Islet of Langerhans (tissue), 1 donor: Measurements from ENCODE around the gene SLC6A18.
"Not testable (repeated sequence)": the region's sequence is repeated elsewhere in the genome, so short reads cannot be mapped to it uniquely, and the experiment has no call there.

ENCODE experiments used
- FAIRE-seq: peaks from one replicate; lab custom pipeline; 2011; peaks lifted over from hg19 to GRCh38; lab: Jason Lieb, UNC

Gene SLC6A18

DNA sequence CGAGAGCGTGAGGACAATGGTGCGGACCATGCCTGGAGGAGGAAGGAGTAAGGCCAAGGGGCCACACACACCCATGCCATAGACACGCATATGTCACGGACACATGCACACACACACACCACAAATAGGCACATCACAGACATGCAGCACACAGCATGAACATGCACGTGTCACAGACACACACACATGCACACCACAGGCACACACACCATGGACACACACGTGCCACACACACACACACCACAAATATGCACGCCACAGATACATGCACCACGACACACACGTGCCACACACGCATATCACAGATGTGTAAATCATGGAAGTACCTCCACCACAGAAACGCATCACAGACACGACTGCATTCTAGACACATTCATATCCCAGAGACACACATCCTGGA is 53.0 kb downstream of the SLC6A18 start:
- FAIRE-seq: no peak

DNA sequence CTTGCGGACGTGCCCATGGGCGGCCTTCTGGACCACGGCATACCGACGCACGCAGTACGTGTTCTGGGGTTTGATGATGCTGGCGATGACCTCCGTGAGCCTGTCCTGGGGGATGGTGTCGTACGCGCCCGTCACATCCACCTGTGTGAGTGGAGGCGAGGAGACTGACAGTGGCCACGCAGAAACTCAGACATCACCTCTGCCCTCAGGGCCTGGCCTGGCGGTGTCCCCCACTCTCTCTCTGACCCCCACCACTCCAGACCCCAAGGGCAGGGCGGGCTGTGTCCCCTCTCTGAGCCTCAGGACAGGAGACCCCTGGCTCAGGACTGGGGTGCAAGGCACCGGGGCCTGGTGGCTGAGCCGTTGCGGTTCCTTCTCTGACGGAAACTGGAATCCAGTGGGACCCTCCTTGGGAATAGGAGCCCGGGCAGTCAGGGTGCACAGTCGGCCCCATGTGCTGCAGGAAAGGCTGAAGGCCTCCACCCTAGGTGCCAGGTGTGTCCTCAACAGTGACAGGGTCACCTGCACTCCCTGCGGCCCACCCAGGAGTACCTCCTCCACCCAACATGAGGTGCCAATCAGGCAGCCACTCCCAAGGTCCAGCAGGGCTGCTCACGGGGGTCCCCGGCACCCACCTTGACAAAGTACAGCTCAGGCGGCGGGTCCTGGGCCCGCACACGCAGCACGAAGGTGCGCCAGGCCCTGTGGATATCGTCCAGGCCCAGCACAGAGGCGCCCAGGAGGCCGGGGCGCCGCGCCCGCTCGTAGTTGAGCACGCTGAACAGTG is 53.7 kb downstream of the SLC6A18 start:
- no peak for FAIRE-seq

DNA sequence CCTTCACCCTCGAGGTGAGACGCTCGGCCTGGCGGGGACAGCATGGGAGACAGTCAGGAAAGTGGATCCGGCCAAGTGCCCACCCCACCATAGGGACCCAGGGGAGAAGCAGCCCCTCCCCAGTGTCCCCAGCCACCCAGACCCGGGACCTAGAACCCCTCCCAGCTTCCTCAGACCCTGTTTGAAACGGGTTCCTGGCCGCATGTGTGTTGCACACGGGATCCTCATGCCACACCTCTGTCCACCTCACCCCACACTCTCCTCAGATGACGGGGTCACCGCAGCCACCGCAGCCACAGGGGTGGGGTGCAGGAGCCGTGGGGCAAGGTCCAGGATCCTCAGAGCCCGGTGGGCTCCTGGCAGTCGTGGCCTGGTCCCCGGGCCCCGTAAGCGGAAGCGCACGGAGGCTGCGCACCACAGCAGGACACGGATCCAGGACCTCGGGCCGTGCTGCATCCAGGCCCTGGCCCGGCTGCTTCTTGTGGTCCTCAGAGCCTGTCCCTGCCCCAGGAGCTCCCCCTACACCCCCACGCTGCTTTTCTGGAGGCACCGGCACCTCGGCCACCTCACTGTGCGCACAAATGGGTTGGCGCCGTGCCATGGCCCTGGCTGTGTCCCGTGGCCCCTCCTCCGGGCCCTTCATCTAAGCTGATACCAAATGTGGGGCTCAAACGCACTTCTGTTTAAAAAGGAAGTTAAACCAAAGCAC is 54.4 kb downstream of the SLC6A18 start:
- no peak for FAIRE-seq

DNA sequence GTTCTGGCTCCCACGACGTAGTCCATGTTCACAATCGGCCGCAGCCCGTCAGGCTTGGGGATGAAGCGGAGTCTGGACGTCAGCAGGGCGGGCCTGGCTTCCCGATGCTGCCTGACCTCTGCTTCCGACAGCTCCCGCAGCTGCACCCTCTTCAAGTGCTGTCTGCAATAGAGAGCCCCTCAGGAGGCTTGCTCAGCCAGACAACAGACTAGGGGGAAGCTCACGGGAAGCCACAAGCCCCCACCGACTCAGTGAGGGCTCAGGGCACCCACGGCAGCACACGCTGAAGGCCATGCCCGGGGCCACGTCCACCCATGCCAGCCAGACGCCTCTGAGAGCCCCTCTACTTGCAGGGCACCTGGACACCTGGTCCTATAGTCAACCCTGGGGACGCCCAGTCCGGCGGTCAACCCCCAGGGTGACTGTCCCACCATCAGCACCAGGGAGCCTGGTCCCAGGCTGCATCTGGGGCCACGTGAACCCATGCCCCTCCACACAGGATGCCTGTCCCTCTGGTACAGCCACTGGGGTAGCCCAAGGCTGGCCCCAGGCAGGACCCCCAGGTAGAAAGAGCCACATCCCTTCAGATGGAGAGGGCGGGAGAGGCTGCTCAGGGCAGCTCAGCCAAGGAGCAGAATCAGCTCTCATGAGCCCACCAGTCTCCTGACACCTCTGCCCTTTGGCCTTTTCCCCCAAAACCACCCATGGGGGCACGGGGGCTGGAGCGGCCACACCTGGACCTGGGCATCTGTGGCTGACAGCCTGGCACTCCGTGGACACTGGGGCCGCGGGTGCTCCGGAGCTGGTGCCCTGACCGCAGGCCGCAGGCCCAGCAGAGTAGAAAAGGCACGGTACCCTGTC is 55.2 kb downstream of the SLC6A18 start:
- no peak for FAIRE-seq

DNA sequence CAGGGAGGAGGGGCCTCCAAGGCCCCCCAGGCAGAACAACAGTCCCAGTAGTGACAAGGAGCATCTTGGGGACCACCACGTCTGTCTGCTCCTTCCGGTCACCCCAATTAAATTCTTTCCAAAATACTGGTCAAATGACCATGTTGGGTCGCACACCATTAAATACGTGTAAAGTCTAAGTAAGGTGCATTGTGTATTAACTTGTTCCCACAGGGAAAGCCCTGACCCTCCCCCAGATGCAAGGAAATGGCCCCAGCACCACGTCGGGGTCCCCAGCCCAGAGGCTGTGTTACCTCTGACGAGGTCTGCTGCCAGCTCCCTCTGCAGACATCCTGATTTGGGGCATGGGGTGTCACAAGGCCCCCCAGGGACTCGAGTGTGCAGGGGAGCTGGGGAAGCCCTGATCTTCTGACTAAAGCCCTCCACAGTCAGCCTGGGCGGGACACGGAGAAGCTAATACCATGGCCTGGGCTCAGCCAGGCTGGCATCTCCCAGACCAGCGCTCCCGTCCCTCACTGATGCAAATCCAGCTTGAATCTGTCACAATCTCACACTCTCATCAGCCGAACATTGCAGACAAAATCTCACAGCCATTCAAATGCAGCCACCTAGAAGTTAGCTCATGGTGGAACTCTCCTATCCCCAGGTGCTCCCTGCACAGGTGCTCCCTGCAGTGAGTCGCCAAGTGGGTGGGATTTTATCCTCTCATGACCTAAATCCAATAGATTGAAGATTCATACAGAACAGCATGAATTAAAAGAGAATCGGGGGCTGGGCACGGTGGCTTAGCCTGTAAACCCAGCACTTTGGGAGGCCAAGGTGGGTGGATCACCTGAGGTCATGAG is 56.1 kb downstream of the SLC6A18 start:
- FAIRE-seq: no peak

DNA sequence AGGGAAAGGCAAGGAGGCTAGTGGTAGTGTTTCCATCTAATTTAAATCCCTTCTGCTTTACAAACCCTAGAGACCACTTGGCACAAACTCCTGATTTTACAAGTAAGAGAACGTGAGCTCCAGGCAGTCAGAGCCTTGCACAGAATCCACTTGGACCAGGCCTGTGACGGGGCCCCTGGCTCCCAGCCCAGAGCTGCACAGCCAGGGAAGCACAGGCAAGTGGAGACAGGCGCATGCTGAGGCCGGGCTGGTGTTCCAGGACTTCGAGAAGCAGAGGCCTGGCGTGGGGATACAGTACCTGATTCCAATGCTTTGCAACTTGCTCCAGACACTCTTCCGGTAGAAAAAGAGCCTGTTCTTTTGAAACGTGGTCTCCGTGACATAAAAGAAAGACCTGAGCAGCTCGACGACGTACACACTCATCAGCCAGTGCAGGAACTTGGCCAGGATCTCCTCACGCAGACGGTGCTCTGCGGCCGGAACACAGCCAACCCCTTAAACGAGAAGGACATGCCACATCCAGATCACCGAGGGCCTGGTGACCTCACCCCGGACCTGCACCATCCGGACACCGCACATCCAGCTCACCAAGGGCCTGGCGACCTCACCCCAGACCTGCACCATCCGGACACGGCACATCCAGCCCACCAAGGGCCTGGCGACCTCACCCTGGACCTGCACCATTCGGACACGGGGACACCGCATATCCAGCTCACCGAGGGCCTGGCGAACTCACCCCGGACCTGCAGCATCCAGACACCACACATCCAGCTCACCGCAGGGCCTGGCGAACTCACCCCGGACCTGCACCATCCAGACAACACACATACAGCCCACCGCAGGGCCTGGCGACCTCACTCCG is 57.2 kb downstream of the SLC6A18 start:
- no peak for FAIRE-seq

DNA sequence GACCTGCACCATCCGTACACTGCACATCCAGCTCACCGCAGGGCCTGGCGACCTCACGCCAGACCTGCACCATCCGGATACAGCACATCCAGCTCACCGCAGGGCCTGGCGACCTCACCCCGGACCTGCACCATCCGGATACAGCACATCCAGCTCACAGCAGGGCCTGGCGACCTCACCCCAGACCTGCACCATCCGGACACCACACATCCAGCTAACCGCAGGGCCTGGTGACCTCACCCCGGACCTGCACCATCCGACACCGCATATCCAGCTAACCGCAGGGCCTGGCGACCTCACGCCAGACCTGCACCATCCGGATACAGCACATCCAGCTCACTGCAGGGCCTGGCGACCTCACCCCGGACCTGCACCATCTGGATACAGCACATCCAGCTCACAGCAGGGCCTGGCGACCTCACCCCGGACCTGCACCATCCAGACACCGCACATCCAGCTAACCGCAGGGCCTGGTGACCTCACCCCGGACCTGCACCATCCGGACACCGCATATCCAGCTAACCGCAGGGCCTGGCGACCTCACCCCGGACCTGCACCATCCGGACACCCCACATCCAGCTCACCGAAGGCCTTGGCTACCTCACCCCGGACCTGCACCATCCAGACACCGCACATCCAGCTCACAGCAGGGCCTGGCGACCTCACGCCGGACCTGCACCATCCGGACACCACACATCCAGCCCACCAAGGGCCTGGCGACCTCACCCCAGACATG is 58.0 kb downstream of the SLC6A18 start:
- not testable (repeated sequence) for FAIRE-seq

DNA sequence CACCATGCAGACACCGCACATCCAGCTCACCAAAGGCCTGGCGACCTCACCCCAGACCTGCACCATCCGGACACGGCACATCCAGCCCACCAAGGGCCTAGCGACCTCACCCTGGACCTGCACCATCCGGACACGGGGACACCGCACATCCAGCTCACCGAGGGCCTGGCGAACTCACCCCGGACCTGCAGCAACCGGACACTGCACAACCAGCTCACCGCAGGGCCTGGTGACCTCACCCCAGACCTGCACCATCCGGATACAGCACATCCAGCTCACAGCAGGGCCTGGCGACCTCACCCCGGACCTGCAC is 58.5 kb downstream of the SLC6A18 start:
- FAIRE-seq: not testable (repeated sequence)

DNA sequence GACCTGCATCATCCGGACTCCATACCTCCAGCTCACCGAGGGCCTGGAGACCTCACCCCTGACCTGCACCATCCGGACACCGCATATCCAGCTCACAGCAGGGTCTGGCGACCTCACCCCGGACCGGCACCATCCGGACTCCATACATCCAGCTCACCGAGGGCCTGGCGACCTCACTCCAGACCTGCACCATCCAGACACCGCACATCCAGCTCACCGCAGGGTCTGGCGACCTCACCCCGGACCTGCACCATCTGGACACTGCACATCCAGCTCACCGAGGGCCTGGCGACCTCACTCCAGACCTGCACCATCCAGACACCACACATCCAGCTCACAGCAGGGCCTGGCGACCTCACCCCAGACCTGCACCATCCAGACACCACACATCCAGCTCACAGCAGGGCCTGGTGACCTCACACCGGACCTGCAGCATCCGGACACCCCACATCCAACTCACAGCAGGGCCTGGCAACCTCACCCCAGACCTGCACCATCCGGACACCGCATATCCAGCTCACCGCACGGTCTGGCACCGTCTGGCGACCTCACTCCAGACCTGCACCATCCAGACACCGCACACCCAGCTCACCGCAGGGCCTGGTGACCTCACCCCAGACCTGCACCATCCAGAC is 59.3 kb downstream of the SLC6A18 start:
- not testable (repeated sequence) for FAIRE-seq

DNA sequence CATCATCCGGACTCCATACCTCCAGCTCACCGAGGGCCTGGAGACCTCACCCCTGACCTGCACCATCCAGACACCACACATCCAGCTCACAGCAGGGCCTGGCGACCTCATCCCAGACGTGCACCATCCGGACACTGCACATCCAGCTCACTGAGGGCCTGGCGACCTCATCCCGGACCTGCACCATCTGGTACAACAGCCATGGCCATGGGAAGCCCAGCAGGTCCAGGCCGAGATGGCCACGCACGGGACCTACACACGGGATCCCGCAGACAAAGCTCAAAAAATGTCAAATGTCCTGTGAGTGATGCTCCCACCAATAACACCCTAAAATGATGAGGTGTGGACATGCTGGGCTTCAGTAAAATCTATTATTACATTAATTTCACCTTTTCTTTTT is 60.0 kb downstream of the SLC6A18 start:
- FAIRE-seq: no peak

DNA sequence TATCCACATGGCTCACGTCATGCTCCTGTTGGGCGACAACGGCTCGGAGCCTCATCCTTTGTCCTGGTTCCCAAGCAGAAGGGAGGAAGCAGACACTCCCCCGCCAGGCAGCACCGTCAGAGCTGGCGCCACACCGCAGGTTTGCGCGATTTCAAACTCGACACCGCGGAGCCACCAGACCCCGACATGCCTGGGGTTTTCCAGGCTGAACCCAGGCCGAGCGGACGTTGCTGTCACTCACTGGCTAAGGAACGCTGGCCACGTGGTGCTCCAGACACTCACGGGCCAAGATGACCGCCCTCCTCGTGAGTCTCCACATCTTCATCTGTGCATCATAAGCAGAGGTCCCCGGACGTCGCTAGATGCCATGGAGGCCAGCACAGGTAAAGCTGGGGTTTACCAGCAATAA is 60.7 kb downstream of the SLC6A18 start:
- no peak for FAIRE-seq

DNA sequence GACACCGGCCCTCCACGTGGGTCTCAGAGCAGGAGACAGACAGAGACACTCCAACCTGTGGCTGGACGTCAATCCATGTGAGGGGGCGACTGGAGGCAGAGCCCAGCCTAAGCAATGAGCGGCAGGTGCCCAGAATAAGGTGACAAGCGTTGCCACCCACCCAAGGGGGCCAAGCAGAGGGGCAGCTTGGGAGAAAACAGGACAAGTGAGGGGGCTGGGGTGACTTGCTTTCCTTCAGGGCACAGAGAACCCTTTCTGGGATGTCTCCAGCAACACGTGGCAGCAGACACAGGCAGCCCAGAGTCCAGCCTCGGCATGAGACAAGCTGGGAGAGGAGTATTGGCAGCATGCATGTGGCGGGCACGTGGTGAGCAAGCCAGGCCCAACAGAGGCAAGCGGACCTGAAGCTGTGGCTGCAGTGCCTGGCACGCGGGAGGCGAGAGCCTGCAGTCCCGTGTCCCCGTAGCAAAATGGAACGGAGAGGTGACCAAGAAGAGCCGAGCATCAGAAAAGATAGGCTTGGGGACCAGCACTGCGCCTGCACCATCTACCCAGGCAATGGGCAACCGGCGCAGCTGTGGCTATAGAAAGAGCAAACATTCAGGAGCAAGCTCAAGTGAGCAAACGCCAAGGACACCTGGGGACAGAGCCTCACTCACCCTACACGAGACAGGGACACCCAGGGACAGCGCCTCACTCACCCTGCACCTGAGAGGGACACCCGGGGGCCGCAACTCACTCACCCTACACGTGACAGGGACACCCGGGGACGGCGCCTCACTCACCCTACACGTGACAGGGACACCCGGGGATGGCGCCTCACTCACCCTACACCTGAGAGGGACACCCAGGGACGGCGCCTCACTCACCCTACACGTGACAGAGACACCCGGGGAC is 63.5 kb downstream of the SLC6A18 start:
- FAIRE-seq: no peak

DNA sequence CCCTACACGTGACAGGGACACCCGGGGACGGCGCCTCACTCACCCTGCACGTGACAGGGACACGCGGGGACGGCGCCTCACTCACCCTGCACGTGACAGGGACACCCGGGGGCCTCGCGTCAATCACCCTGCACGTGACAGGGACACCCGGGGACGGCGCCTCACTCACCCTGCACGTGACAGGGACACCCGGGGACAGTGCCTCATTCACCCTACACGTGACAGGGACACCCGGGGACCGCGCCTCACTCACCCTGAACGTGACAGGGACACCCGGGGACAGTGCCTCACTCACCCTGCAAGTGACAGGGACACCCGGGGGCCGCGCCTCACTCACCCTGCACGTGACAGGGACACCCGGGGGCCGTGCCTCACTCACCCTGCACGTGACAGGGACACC is 64.4 kb downstream of the SLC6A18 start:
- FAIRE-seq: not testable (repeated sequence)

DNA sequence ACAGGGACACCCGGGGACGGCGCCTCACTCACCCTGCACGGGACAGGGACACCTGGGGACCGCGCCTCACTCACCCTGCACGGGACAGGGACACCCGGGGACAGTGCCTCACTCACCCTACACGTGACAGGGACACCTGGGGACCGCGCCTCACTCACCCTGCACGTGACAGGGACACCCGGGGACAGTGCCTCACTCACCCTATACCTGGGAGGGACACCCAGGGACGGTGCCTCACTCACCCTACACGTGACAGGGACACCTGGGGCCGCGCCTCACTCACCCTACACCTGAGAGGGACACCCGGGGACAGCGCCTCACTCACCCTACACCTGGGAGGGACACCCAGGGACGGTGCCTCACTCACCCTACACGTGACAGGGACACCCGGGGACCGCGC is 65.8 kb downstream of the SLC6A18 start:
- not testable (repeated sequence) for FAIRE-seq

DNA sequence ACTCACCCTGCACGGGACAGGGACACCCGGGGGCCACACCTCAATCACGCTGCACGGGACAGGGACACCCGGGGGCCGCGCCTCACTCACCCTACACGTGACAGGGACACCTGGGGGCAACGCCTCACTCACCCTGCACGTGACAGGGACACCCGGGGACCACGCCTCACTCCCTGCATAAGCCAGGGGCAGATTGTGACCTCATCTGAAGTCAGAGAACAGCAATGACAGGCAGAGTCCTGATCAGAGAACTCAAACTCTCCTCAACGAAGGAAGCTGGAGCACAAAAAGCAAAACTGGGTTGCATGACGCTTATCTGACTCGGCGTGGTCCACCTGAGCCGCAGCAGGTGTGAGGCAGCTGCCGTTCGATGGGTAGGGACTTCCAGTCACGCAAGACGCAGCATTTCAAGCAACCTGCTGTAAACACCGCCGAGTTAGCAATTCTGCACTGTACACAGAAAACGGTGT is 66.5 kb downstream of the SLC6A18 start:
- FAIRE-seq: no peak

DNA sequence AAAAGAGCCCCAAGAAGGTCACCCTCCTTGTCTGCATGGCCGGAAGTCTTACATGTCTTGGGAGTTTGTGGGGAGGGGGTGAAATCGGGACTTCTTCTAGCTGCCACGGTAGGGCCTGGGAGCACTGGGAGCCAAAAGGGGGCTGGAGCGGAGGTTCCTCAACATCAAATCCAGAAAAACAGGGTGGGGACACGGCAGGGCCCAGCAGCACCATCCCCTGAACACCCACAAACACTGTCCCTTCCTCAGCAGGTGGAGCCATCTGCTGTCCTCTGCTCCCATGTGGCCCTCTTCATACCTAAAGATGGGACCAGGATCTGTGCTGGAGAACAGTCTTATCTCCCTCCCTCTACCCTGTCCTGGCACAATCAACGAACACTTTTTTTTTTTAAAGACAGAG is 67.0 kb downstream of the SLC6A18 start:
- no peak for FAIRE-seq

DNA sequence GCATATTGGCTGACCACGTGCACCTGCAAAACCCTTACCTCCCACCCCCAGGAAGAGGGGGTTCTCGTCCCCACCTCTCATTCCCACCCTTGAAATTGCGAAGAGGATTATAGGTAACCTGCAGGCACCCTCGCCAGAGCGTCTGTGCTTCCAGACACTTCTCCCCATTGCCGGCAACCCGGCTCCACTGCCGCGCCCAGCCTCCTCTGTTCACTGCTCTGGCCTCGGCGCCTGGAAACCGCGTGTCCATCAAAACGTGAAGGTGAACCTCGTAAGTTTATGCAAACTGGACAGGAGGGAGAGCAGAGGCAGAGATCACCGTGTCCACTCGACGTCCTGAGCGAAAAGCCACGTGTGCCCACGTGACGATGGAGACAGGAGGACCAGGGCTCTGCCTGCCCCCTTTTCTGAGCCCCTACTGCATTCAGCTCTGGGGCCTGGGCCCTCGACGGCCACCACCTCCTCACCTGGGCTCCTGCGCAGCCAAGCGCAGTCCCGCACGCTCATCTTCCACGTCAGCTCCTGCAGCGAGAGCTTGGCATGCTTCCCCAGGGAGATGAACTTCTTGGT is 67.8 kb downstream of the SLC6A18 start:
- no peak for FAIRE-seq
